ENCODE results near the gene PBX3.

PBX3 gene

GRCh38 chr9:125816321-125816720 lies 69.1 kb downstream of the PBX3 start:
- Histone ChIP-seq H3K4me3 (ENCODE audit: low read length) (no peak overlapping the region), H3K79me2 (ENCODE audit: control insufficient read depth, low read length) (peaks cover 3% of the 10 kb centered on the region), H3K9me2 (replicated peaks; ENCODE audit: control insufficient read depth, low read length) (no peaks in the 10 kb centered on the region), H4K20me1 (ENCODE audit: control insufficient read depth, insufficient read depth, low read depth, low read length) (no peaks in the 10 kb centered on the region), H3K4me1 (ENCODE audit: control insufficient read depth, low read length) (peaks cover 27% of the 10 kb centered on the region), H3K36me3 (ENCODE audit: control insufficient read depth, low read length) (no peaks in the 10 kb centered on the region), H3K9me3 (ENCODE audit: control insufficient read depth, insufficient read depth, low read length) (no peaks in the 10 kb centered on the region), H3K27ac (ENCODE audit: low read depth, low read length) (no peak overlapping the region), H3K27me3 (ENCODE audit: control insufficient read depth, low read length) (no peaks in the 10 kb centered on the region), H3K4me2 (ENCODE audit: low read length) (no peak overlapping the region), H3F3A (ENCODE audit: control insufficient read depth, insufficient read depth) (peaks cover 15% of the 10 kb centered on the region)
- TF ChIP-seq EZH2phosphoT487 (IDR thresholded peaks at IDR 0.05; ENCODE audit: borderline replicate concordance, low read length): no peak
- no peak for TF ChIP-seq CTCF (IDR thresholded peaks at IDR 0.05; ENCODE audit: low read depth, low read length, poor library complexity, severe bottlenecking)

GRCh38 chr9:125820100-125820804 lies 73.1 kb downstream of the PBX3 start:
- Histone ChIP-seq H3F3A (ENCODE audit: control insufficient read depth, insufficient read depth) (peaks cover 18% of the 10 kb centered on the region), H3K9me2 (replicated peaks; ENCODE audit: control insufficient read depth, low read length) (no peaks in the 10 kb centered on the region), H3K4me2 (ENCODE audit: low read length) (peak overlapping the region; percentile 75), H3K4me1 (ENCODE audit: control insufficient read depth, low read length) (peaks cover 57% of the 10 kb centered on the region), H3K79me2 (ENCODE audit: control insufficient read depth, low read length) (peaks cover 33% of the 10 kb centered on the region), H3K36me3 (ENCODE audit: control insufficient read depth, low read length) (no peaks in the 10 kb centered on the region), H3K9me3 (ENCODE audit: control insufficient read depth, insufficient read depth, low read length) (no peaks in the 10 kb centered on the region), H4K20me1 (ENCODE audit: control insufficient read depth, insufficient read depth, low read depth, low read length) (no peaks in the 10 kb centered on the region), H3K27me3 (ENCODE audit: control insufficient read depth, low read length) (no peaks in the 10 kb centered on the region), H3K4me3 (ENCODE audit: low read length) (peak overlapping the region; percentile 69), H3K27ac (ENCODE audit: low read depth, low read length) (peak overlapping the region; percentile 87)
- TF ChIP-seq EZH2phosphoT487 (IDR thresholded peaks at IDR 0.05; ENCODE audit: borderline replicate concordance, low read length) (no peak), CTCF (IDR thresholded peaks at IDR 0.05; ENCODE audit: low read depth, low read length, poor library complexity, severe bottlenecking) (no peak)

GRCh38 chr9:125821078-125821477 lies 73.9 kb downstream of the PBX3 start:
- H3K9me2 ChIP-seq (replicated peaks; ENCODE audit: control insufficient read depth, low read length): no peaks in the 10 kb centered on the region
- peaks cover 22% of the 10 kb centered on the region for H3F3A ChIP-seq (ENCODE audit: control insufficient read depth, insufficient read depth)
- peaks cover 33% of the 10 kb centered on the region for H3K79me2 ChIP-seq (ENCODE audit: control insufficient read depth, low read length)
- H3K4me3 ChIP-seq (ENCODE audit: low read length): peak overlapping the region; percentile 69
- H3K4me1 ChIP-seq (ENCODE audit: control insufficient read depth, low read length): peaks cover 54% of the 10 kb centered on the region
- H4K20me1 ChIP-seq (ENCODE audit: control insufficient read depth, insufficient read depth, low read depth, low read length): no peaks in the 10 kb centered on the region
- peak overlapping the region; percentile 75 for H3K4me2 ChIP-seq (ENCODE audit: low read length)
- no peaks in the 10 kb centered on the region for H3K36me3 ChIP-seq (ENCODE audit: control insufficient read depth, low read length)
- no peaks in the 10 kb centered on the region for H3K9me3 ChIP-seq (ENCODE audit: control insufficient read depth, insufficient read depth, low read length)
- H3K27me3 ChIP-seq (ENCODE audit: control insufficient read depth, low read length): no peaks in the 10 kb centered on the region
- peak overlapping the region; percentile 87 for H3K27ac ChIP-seq (ENCODE audit: low read depth, low read length)
- TF ChIP-seq CTCF (IDR thresholded peaks at IDR 0.05; ENCODE audit: low read depth, low read length, poor library complexity, severe bottlenecking) (no peak), EZH2phosphoT487 (IDR thresholded peaks at IDR 0.05; ENCODE audit: borderline replicate concordance, low read length) (no peak)
